ENCODE measurements around the gene HS2ST1. TPM values are rescaled to one million over a fixed set of nuclear protein-coding genes. Genes with fewer than 3 reads are reported as not detected.

Gene HS2ST1
- total and polyA plus RNA-seq, 8 donors, result 22.5 to 92.2 (median 70.7) TPM

GRCh38 chr1:87120779-87121178 lies 206.3 kb downstream of the HS2ST1 start:
- Histone ChIP-seq H3K9me3 (no peaks in the 10 kb centered on the region), H3K4me1 (no peaks in the 10 kb centered on the region), H3K4me3 (no peak overlapping the region), H3K27ac (no peak overlapping the region), H3K36me3 (no peaks in the 10 kb centered on the region), H3K27me3 (no peaks in the 10 kb centered on the region)
- ATAC-seq (no peak), DNase-seq (no peak)
- no peak for TF ChIP-seq CTCF (IDR thresholded peaks at IDR 0.05)
- intact Hi-C loops (cut with DNase I), result no loop called here

GRCh38 chr1:87121711-87122163 lies 207.3 kb downstream of the HS2ST1 start:
- Histone ChIP-seq H3K4me1 (no peaks in the 10 kb centered on the region), H3K27me3 (no peaks in the 10 kb centered on the region), H3K27ac (peak overlapping the region in 1 of 2 donors; percentile 33), H3K9me3 (no peaks in the 10 kb centered on the region), H3K36me3 (no peaks in the 10 kb centered on the region), H3K4me3 (no peak overlapping the region)
- TF ChIP-seq CTCF (IDR thresholded peaks at IDR 0.05), result no peak
- intact Hi-C loops (cut with DNase I), result no loop called here
- ATAC-seq (peak; percentile 45), DNase-seq (peak in 2 of 4 donors; percentile 84 to 90)

GRCh38 chr1:87122243-87122642 lies 207.8 kb downstream of the HS2ST1 start:
- H3K27ac ChIP-seq, result peak overlapping the region in 1 of 2 donors; percentile 33
- no peak overlapping the region for H3K4me3 ChIP-seq
- intact Hi-C loops (cut with DNase I), result no loop called here
- ATAC-seq, result no peak
- H3K36me3 ChIP-seq, result no peaks in the 10 kb centered on the region
- H3K4me1 ChIP-seq, result no peaks in the 10 kb centered on the region
- H3K27me3 ChIP-seq, result no peaks in the 10 kb centered on the region
- H3K9me3 ChIP-seq, result no peaks in the 10 kb centered on the region
- no peak for DNase-seq
- no peak for TF ChIP-seq CTCF (IDR thresholded peaks at IDR 0.05)

- no peak for TF ChIP-seq CTCF (IDR thresholded peaks at IDR 0.05)
- DNase-seq (no peak), ATAC-seq (no peak)
- no peak overlapping the region for H3K4me3 ChIP-seq
- H3K9me3 ChIP-seq, result no peaks in the 10 kb centered on the region
- no peaks in the 10 kb centered on the region for H3K27me3 ChIP-seq
- H3K27ac ChIP-seq, result no peak overlapping the region
- intact Hi-C loops (cut with DNase I), result no loop called here
- no peaks in the 10 kb centered on the region for H3K36me3 ChIP-seq
- H3K4me1 ChIP-seq, result no peaks in the 10 kb centered on the region
Observed at GRCh38 chr1:87123610-87124009, 209.2 kb downstream of the HS2ST1 start.

- no peak overlapping the region for H3K4me3 ChIP-seq
- ATAC-seq (no peak), DNase-seq (no peak)
- no peaks in the 10 kb centered on the region for H3K9me3 ChIP-seq
- H3K36me3 ChIP-seq, result no peaks in the 10 kb centered on the region
- H3K27ac ChIP-seq, result no peak overlapping the region
- peaks cover 0 to under 1% of the 10 kb centered on the region in 2 donors for H3K27me3 ChIP-seq
- intact Hi-C loops (cut with DNase I), result no loop called here
- H3K4me1 ChIP-seq, result peaks cover 0 to 2% of the 10 kb centered on the region in 2 donors
- TF ChIP-seq CTCF (IDR thresholded peaks at IDR 0.05), result no peak
Observed at GRCh38 chr1:87126886-87127505, 212.6 kb downstream of the HS2ST1 start.
